Measurements from ENCODE around the gene FOXP1.

The FOXP1 gene

DNA sequence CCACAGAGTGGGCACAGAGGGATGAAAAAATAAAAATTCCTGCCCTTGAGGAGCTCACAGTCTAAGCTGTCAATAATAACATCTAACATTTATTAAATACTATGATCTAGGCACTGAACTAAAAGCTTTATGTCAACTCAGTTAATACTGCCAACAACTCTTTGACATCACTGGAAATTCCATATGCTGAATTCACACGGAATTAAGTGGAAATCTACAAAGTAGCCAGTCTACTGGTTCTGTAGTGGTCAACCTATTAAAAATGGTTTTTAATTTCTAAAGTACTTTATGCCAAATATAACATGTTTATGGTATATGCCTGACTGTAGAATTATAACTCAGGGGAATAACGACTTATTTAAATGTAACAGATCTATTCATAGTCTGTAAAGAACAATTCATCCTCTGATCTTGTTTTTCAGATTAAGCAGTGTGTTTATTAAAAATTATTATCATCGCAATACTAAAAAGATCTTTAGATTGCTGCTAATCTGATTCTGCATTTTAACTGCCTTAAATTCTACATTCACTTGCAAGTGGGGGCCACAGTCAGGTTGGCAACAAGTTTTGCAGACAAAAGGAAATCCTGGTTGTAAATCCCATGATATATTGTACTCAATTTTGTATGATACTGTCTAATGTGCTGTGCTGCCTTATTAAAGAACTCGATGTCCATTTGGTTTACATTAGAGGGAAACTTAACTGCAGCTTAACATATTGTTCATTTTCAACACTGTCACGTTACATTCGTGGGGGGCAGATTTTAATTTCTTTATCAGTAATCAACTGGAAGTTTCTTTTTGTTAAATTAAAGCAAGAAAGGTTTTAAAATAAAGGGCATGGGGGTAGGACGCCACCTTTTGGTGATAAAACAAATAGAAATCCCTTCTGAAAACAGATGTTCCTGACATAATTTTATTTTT lies 2.6 kb upstream of the FOXP1 start:
- DNase-seq = no peak

DNA sequence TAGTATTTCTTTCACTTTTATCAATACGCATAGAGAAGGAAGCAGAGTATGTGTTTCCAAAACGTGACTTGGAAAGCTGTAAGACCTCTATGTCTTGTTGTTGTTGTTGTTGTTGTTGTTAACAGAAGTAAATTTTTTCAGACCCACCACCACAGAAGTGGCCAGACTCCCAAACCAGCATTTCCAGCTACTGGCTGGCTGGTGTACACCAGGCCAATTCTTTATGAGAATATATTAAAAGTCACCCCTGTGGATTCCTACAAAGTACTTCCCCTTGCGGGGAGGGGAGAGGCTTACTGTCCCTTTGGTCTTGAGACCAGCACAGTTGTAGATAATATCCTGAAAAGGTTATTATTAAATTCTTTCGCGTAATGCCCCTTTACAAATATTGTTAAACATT lies 1.6 kb upstream of the FOXP1 start:
- no peak for DNase-seq

DNA sequence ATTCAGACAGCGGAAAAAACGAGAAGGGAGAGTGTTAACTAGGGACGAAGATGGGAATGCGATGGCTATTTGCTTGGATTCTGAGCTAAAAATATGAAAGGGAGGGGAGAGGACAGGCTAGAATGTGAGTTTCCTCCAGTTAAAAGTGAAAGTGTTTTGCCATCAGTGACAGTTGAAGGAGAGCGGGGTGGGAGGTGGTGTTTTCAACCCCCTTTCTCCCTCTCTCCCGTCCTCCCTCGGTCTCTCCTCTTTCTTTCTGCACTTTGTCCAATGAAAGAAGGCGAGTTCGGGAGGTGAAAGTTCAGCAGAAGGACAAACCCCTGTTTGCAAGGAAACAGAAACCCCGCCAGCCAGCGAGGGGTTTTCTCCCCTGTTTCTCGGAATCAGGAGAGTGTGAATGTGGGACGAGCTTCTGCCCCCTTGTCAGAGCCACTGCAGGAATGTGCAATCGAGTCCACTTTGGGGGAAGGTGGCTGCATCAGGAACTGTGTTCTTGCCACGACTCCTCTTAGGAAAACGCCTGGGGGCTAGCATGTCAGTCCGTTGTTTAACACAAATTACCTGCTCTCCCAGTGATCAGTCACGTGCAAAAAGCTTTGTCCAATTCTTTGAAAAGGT lies 975 bp upstream of the FOXP1 start:
- DNase-seq = peak; percentile 65

GRCh38 chr3:71582612-71583565 lies 639 bp downstream of the FOXP1 start:
- DNase-seq = peak; percentile 75

DNA sequence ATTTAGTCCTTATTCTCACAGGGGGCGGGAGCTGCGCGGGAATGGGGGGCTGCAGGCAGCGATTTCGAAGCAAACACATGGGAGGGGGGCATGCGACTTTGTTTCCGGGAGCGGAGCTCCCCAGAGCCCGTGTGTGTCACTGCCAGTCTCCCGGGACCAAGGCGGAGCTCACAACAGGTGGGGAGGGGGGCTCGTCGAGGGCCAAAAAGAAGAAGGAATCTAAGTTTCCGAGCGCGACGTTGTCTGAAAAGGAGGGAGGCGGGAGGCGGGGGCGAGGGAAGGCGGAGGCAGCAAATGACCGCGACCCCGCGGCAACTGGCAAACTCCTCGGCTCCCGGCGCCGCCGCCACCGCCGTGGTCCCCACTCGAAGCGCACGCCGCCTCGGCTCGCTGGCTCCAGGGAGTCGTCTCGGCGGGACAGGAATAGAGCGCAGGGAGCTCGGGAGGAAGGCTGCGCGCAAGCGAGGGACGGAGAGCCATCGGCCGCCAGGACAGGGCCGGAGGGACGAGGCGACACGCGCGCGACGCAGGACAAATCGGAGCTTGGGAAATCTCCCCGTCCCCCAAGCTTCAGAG lies 1.4 kb downstream of the FOXP1 start:
- peak; percentile 45 for DNase-seq

DNA sequence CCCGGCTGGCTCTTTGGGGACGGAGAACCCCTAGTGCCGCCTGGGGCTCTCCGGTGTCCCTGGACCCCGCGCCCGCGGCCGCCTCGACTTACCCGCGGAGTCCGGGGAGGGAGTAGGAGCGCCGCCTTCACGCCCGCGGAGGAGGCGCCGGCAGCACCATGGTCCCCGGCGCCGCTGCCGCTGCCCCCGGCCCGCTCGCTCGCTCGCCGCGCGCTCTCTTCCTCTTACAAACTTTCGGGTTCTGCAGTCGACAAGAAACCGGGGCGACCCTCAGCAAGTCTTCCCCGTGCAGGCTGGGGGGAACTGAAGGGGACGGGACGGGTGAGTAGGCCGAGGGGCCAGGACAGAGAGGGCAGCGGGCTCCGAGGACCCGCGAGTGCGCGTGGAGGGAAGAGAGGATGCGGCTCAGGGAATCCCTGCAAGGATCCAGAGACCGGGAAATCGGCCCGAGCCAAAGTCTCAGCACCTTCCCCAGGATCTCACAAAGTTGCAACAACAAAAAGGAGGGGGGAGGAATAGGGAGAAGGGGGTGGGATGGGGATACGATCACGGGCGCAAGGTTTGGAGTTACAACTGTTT lies 2.0 kb downstream of the FOXP1 start:
- DNase-seq = no peak

DNA sequence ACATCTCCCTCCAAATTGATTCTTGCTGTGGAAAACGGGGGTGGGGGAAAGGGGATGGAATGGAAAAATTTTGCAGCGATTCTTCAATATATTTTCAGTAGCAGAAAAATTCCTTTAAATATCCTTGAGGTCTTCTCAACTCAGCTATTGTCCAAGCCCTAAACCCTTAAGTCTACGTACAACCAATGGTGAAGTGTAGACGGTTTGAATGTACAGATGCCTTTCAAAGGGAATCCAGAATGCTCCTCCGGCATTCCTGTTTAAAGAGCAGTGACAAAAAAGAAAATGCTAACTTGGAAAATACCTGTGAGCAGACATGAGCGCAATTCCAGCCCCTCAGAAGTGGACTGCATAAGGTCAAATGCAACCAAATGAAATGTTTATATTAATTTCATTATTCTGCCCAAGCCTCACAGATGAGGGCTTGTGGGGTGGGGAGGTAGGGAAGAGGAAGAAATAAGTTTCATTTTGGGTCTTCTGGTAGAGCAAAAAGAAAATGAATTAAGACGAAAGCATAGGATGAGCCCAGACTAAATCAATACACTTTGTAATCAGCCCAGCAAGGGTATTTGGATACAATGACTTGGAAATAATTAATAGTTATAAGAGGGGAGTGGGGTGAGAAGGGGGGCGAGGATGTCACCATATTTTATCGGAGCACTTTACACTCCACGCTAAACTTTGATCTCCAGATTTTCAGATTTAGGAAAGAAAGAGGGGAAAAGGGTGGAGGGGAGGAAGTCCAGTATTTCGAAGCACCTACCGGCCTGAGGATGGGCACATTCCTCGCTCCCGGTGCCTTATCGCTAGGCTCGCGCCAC lies 2.7 kb downstream of the FOXP1 start:
- DNase-seq = no peak

- no peak for DNase-seq
Observed at GRCh38 chr3:71579935-71580406, 3.6 kb downstream of the FOXP1 start.

DNA sequence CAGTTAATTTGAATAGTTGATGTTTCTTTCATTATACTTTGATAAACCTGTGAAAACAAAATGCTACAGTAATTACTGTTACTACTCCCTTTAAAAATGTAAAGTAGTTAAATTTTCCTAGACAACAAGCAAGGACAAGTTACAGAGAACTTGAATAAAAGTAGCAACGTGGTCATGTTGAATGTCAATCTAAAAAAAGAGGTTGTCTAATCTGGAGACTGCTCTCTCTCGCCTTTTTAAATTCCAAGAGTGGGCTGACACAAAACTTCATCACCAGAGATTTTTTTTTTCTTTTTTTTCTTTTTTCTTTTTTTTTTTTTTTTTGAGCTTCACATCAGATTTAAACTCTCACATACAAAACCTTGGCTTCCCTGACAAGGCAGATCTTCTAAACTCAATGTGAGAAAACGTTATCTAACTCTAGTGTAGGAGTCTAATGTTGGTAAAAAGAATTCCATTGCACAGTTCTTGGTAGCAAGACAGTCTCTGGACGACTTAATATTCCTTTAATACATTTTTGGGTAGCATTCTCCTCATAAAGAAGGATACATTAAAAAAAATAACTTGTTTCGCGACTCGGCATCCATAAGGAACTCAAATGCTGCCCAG lies 4.1 kb downstream of the FOXP1 start:
- DNase-seq = no peak

DNA sequence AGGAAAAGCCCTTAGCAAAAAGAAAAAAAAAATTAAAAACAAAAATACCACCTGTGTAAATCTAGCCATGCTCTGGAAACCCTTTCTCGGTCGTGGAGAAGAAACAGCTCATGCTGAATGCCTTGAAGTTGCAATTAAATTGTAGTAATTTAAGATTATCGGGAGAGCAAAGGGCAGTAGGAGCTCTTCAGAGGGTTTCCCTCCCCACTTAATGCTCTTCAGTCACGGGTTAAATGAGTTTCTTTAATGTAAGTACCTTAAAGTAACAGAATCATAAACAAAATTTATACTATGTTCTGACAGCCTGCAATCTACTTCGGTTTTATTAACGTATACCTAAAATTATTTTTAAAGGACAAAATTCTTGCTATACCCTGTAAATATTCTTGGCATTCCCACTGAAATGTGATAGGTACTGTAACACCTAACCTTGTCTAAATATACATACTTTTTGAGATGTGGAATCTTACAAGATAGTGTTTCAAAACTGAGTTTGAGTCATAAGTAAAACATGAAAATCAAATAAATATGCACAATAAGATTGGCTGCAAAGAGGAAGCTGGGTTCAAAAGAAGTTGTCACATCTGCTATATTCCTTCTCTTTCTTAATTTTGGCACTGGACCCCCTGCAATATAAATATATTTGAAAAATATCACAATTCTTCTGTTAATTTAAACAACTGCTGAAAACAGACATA lies 5.3 kb downstream of the FOXP1 start:
- DNase-seq = no peak

GRCh38 chr3:71577011-71577410 lies 6.5 kb downstream of the FOXP1 start:
- no peak for DNase-seq

DNA sequence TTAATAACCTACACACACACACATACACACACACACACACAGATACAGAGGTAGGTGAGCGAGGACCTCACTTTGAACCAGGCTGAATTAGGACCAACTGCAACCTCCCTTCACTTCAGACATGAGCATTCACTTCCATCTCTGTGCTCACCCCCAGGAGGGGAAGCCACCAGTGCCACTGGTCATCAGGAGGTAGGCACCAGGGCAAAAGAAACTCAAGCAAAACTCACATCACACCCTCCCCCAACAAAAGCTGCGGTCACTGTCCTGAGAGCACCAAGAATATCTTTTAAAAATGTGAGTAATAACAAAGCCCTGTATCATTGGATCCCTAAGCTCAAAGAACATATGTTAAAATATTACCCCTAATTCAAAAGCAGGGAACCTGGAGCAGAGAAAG lies 8.1 kb downstream of the FOXP1 start:
- DNase-seq = no peak

DNA sequence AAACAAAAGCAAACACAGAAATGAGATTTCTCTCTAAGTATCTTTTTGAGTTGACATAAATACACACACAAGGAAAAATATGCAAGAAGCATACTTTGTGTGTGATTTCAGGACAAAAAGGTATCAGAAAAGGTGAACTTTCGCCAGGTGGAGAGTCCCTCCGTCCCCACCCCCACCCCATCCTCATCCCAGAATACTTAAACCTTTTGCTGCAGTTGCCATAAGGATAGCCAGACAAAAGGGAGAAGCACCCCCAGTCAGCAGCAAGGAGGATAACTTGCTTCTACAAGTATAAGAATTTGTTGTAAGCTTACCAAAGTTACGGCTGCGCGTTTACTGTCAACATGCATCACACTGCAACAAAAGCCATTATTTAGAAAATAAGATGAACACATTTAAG lies 10.3 kb downstream of the FOXP1 start:
- no peak for DNase-seq

DNA sequence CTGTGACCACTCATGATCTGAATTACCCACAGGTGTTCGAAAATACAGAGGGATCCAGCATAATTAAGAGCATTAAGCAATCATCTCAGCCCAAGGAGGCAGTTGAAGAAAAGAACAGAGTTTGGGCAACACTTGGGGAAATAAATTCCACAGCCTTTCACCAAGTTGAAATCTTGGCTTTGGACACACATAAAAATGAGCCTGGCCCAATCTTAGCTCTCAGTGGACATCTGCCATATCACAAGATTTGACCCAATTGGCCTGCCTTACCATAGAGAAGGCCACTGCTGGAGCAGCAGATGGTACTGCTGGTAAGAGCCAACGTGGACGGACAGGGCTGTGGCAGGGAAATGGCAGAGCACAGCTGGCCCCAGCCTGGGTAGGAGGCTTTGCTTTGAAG lies 13.0 kb downstream of the FOXP1 start:
- DNase-seq = no peak

DNA sequence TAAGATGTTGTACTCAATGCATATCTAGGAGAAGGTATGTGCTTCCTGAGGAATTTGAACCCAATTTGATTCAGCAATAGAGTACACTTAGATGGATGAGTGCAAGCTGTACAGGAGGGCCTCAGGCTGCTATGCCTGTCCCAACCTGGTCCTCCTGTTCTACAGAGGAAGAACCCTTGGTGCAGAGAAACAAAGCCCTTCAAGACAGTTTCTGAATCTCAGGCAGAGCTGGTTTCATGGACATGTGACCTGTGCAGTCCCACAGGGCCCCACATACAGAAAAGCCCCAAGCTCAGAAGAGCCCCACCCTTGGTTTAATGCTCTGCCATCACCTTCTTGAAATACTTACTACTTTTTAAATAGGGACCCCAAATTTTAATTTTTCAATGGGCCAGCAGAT lies 15.3 kb downstream of the FOXP1 start:
- no peak for DNase-seq

DNA sequence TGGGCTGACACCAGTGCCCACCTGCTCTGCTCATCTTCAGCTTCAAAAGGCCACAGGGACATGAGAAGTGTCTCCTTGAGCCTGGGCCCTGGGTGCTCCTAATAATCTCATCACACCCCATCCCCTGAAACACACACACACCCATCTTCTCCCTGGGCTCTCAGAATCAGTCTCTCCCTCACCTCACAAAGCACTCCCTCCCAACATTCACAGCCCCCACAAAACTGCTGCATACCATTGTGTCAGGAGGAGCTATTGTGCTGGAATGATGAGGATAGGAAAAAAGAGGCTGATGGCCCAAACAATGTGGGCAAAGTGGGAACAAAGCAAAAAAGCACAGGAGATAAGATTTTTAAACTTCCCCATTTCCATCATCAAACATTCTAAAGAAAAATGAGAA lies 16.8 kb downstream of the FOXP1 start:
- no peak for DNase-seq

DNA sequence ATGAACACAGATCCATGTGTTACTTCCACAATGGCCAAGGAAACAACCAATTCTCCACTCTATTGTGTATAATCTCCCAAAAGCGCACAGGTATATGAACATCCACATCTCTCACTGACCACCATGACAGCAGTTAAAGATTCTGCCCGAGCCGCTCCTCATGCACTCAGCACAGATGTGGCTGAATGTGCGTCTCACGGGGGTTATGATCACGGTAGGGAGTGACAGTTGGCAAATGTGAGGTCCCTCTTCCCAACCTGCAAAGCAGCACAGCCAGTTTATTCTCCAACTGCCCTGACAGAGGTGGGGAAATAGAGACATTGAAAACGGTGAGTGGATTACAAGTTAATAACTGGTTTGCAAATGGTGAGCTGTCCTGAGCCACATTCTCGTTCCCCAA lies 17.6 kb downstream of the FOXP1 start:
- DNase-seq = no peak

GRCh38 chr3:71565316-71565715 lies 18.2 kb downstream of the FOXP1 start:
- no peak for DNase-seq

GRCh38 chr3:71564361-71564760 lies 19.2 kb downstream of the FOXP1 start:
- no peak for DNase-seq

GRCh38 chr3:71563827-71564226 lies 19.7 kb downstream of the FOXP1 start:
- no peak for DNase-seq
